ENCODE measurements around the gene NPHP4.

DNA sequence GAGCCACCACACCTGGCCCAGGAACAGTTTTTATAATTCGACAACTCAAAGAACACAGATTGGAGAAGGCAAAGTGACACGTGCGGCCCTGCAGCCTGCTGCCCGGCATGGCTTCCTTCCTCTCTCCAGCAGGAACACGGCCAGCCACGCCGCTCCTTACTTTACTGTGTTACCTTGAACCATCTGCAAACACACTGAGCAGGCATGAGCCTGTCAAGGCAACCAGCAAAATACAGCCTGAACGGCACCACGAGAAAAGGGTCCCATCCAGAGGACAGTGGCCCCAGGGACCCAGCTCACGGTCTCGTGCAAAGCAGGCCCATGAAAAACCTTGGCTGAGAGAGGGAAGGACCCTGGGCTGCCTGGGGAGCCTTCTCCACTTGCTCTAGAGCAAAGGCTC lies 38.8 kb downstream of the NPHP4 start:
- TF ChIP-seq, protein P1, sequence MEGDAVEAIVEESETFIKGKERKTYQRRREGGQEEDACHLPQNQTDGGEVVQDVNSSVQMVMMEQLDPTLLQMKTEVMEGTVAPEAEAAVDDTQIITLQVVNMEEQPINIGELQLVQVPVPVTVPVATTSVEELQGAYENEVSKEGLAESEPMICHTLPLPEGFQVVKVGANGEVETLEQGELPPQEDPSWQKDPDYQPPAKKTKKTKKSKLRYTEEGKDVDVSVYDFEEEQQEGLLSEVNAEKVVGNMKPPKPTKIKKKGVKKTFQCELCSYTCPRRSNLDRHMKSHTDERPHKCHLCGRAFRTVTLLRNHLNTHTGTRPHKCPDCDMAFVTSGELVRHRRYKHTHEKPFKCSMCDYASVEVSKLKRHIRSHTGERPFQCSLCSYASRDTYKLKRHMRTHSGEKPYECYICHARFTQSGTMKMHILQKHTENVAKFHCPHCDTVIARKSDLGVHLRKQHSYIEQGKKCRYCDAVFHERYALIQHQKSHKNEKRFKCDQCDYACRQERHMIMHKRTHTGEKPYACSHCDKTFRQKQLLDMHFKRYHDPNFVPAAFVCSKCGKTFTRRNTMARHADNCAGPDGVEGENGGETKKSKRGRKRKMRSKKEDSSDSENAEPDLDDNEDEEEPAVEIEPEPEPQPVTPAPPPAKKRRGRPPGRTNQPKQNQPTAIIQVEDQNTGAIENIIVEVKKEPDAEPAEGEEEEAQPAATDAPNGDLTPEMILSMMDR (IDR thresholded peaks at IDR 0.05; ENCODE audit: low read depth, low read length, poor library complexity, severe bottlenecking): no peak
- no peak for TF ChIP-seq EZH2phosphoT487 (IDR thresholded peaks at IDR 0.05; ENCODE audit: borderline replicate concordance, low read length)
